DND-41 (cell line): ENCODE measurements around the gene AKAP13.

ENCODE experiments used
- ATAC-seq: fragments of 200-7000 bp; cut with Tn5 transposase; 3 replicates; pipeline ENCODE4 v1.9.1; 2021; ENCODE audit warnings: low read depth; ENCODE audit not compliant: insufficient read depth
- DNase-seq: peaks from one replicate; pipeline ENCODE4 v3.0.0-alpha.2; 2020
- H2AFZ ChIP-seq: 2 replicates; pipeline ENCODE4 v1.6.0; 2012; ENCODE audit warnings: low read depth, low read length
- H3K27ac ChIP-seq: 2 replicates; pipeline ENCODE4 v1.5.1; 2012; ENCODE audit warnings: low read length, inconsistent platforms
- H3K27me3 ChIP-seq: fragments of 200-600 bp; sonication (generic); 2 replicates; pipeline ENCODE4 v1.6.0; 2012; ENCODE audit warnings: low read length, mild to moderate bottlenecking, inconsistent platforms; ENCODE audit not compliant: insufficient read depth, poor library complexity
- H3K36me3 ChIP-seq: 2 replicates; pipeline ENCODE4 v1.5.1; 2012; ENCODE audit warnings: low read length, inconsistent platforms; ENCODE audit not compliant: insufficient read depth
- H3K4me1 ChIP-seq: 2 replicates; pipeline ENCODE4 v1.5.1; 2012; ENCODE audit warnings: mild to moderate bottlenecking, low read length; ENCODE audit not compliant: insufficient read depth
- H3K4me2 ChIP-seq: 2 replicates; pipeline ENCODE4 v1.6.0; 2012; ENCODE audit warnings: mild to moderate bottlenecking, moderate library complexity, low read length, inconsistent platforms; ENCODE audit not compliant: insufficient read depth
- H3K4me3 ChIP-seq, 2 experiments: fragments of 200-600 bp in 1 of 2; shearing (Covaris generic) in 1 of 2; 2 replicates each; pipeline ENCODE4 v1.5.1; 2012 to 2016; ENCODE audit warnings: inconsistent platforms in 2 of 2, low read length in 2 of 2, mild to moderate bottlenecking in 2 of 2, low read depth in 1 of 2, moderate library complexity in 1 of 2
- H3K79me2 ChIP-seq: 2 replicates; pipeline ENCODE4 v1.6.0; 2012; ENCODE audit warnings: low read length, inconsistent platforms; ENCODE audit not compliant: insufficient read depth
- H3K9ac ChIP-seq: 2 replicates; pipeline ENCODE4 v1.6.0; 2012; ENCODE audit warnings: low read depth, mild to moderate bottlenecking, inconsistent platforms, low read length, moderate library complexity
- H3K9me3 ChIP-seq: 2 replicates; pipeline ENCODE4 v1.5.1; 2012; ENCODE audit warnings: low read length, moderate library complexity, mild to moderate bottlenecking, inconsistent platforms; ENCODE audit not compliant: insufficient read depth, severe bottlenecking
- H4K20me1 ChIP-seq: 2 replicates; pipeline ENCODE4 v1.6.0; 2012; ENCODE audit warnings: low read length; ENCODE audit not compliant: insufficient read depth
- CTCF ChIP-seq: IDR thresholded peaks from 2 replicates; pipeline ENCODE4 v1.5.1; 2012; ENCODE audit warnings: borderline replicate concordance, low read length, moderate library complexity, mild to moderate bottlenecking; ENCODE audit not compliant: poor library complexity, severe bottlenecking; ENCODE audit errors: extremely low read depth
- EZH2 ChIP-seq: IDR thresholded peaks from 3 replicates; pipeline ENCODE4 v1.6.1; 2012; ENCODE audit warnings: borderline replicate concordance, low read depth, mild to moderate bottlenecking, moderate library complexity, low read length, inconsistent platforms; ENCODE audit not compliant: severe bottlenecking

Gene AKAP13

GRCh38 chr15:85603703-85604102 lies 223.3 kb downstream of the AKAP13 start:
- H3K4me2 ChIP-seq: no peak overlapping the region
- no peak overlapping the region for H3K4me3 ChIP-seq
- no peak overlapping the region for H3K27ac ChIP-seq
- no peak for TF ChIP-seq CTCF
- no peak for TF ChIP-seq EZH2
- ATAC-seq: no peak
- H3K79me2 ChIP-seq: no peaks in the 10 kb centered on the region
- no peak for DNase-seq
- H4K20me1 ChIP-seq: no peaks in the 10 kb centered on the region
- H2AFZ ChIP-seq: no peak overlapping the region
- no peaks in the 10 kb centered on the region for H3K36me3 ChIP-seq
- H3K27me3 ChIP-seq: no peaks in the 10 kb centered on the region
- no peaks in the 10 kb centered on the region for H3K9me3 ChIP-seq
- H3K4me1 ChIP-seq: no peaks in the 10 kb centered on the region
- H3K9ac ChIP-seq: no peak overlapping the region

- H3K9ac ChIP-seq: no peak overlapping the region
- no peak overlapping the region for H3K4me2 ChIP-seq
- TF ChIP-seq CTCF: no peak
- no peak for TF ChIP-seq EZH2
- DNase-seq: no peak
- no peaks in the 10 kb centered on the region for H3K27me3 ChIP-seq
- H3K9me3 ChIP-seq: no peaks in the 10 kb centered on the region
- H3K27ac ChIP-seq: no peak overlapping the region
- no peak overlapping the region for H3K4me3 ChIP-seq
- no peak overlapping the region for H2AFZ ChIP-seq
- H3K79me2 ChIP-seq: no peaks in the 10 kb centered on the region
- no peaks in the 10 kb centered on the region for H3K4me1 ChIP-seq
- no peaks in the 10 kb centered on the region for H4K20me1 ChIP-seq
- H3K36me3 ChIP-seq: no peaks in the 10 kb centered on the region
- no peak for ATAC-seq
Observed at GRCh38 chr15:85604194-85604593, 223.8 kb downstream of the AKAP13 start.

GRCh38 chr15:85606738-85607137 lies 226.3 kb downstream of the AKAP13 start:
- Histone ChIP-seq H3K36me3 (no peaks in the 10 kb centered on the region), H3K27me3 (no peaks in the 10 kb centered on the region), H3K9me3 (no peaks in the 10 kb centered on the region), H3K4me3 (no peak overlapping the region), H3K9ac (no peak overlapping the region), H3K79me2 (no peaks in the 10 kb centered on the region), H3K4me2 (no peak overlapping the region), H2AFZ (no peak overlapping the region), H3K4me1 (no peaks in the 10 kb centered on the region), H3K27ac (no peak overlapping the region), H4K20me1 (no peaks in the 10 kb centered on the region)
- no peak for ATAC-seq
- TF ChIP-seq CTCF: no peak
- no peak for TF ChIP-seq EZH2
- DNase-seq: no peak

GRCh38 chr15:85607141-85607806 lies 226.9 kb downstream of the AKAP13 start:
- no peak overlapping the region for H3K27ac ChIP-seq
- H3K79me2 ChIP-seq: no peaks in the 10 kb centered on the region
- H3K9ac ChIP-seq: no peak overlapping the region
- H2AFZ ChIP-seq: no peak overlapping the region
- TF ChIP-seq EZH2 (no peak), CTCF (no peak)
- no peaks in the 10 kb centered on the region for H4K20me1 ChIP-seq
- DNase-seq (no peak), ATAC-seq (peak; percentile 57; the same call in 1 of the 3 replicates)
- H3K36me3 ChIP-seq: no peaks in the 10 kb centered on the region
- no peaks in the 10 kb centered on the region for H3K4me1 ChIP-seq
- no peaks in the 10 kb centered on the region for H3K9me3 ChIP-seq
- no peaks in the 10 kb centered on the region for H3K27me3 ChIP-seq
- H3K4me2 ChIP-seq: no peak overlapping the region
- H3K4me3 ChIP-seq: no peak overlapping the region
